Astrocyte (in vitro differentiated cells and primary cell): ENCODE data around the gene ZFP37. TPM values are rescaled to one million over a fixed set of nuclear protein-coding genes. Genes with fewer than 3 reads are reported as not detected.
"Not testable (repeated sequence)": the region's sequence is repeated elsewhere in the genome, so short reads cannot be mapped to it uniquely, and the experiment has no call there.

Source experiments
- DNase-seq: peaks from one replicate; pipeline ENCODE4 v3.0.0-alpha.2; 2010; ENCODE audit warnings: low read depth
- FAIRE-seq: peaks from 2 replicates; lab custom pipeline; 2011; peaks lifted over from hg19 to GRCh38; lab: Jason Lieb, UNC
- H2AFZ ChIP-seq: 2 replicates; pipeline ENCODE4 v1.6.0; 2012; ENCODE audit warnings: low read depth, low read length, inconsistent platforms
- H3K27ac ChIP-seq: 2 replicates; pipeline ENCODE4 v1.5.1; 2011; ENCODE audit warnings: low read depth, low read length, inconsistent platforms
- H3K27me3 ChIP-seq: 2 replicates; pipeline ENCODE4 v1.6.0; 2011; ENCODE audit warnings: low read length, inconsistent platforms; ENCODE audit not compliant: insufficient read depth
- H3K36me3 ChIP-seq: 2 replicates; pipeline ENCODE4 v1.5.1; 2011; ENCODE audit warnings: low read length, inconsistent platforms; ENCODE audit not compliant: insufficient read depth
- H3K4me1 ChIP-seq: 2 replicates; pipeline ENCODE4 v1.5.1; 2011; ENCODE audit warnings: low read length, inconsistent platforms; ENCODE audit not compliant: insufficient read depth
- H3K4me2 ChIP-seq: 2 replicates; pipeline ENCODE4 v1.6.0; 2012; ENCODE audit warnings: low read length, inconsistent platforms
- H3K4me3 ChIP-seq: 2 replicates; pipeline ENCODE4 v1.5.1; 2011; ENCODE audit warnings: low read depth, mild to moderate bottlenecking, low read length, inconsistent platforms; ENCODE audit not compliant: insufficient read depth
- H3K79me2 ChIP-seq: 2 replicates; pipeline ENCODE4 v1.6.0; 2012; ENCODE audit warnings: mild to moderate bottlenecking, low read length, inconsistent platforms; ENCODE audit not compliant: insufficient read depth
- H3K9ac ChIP-seq: 2 replicates; pipeline ENCODE4 v1.6.0; 2012; ENCODE audit warnings: mild to moderate bottlenecking, low read length, inconsistent platforms
- H3K9me3 ChIP-seq: 2 replicates; pipeline ENCODE4 v1.5.1; 2012; ENCODE audit warnings: low read depth, mild to moderate bottlenecking, low read length, inconsistent platforms; ENCODE audit not compliant: insufficient read depth
- H4K20me1 ChIP-seq: 2 replicates; pipeline ENCODE4 v1.6.0; 2012; ENCODE audit warnings: low read length, inconsistent platforms; ENCODE audit not compliant: insufficient read depth
- H3K27ac Mint-ChIP-seq: one replicate; pipeline ENCODE4 v1.8.0; 2021; ENCODE audit warnings: mild to moderate bottlenecking, mixed read lengths; ENCODE audit not compliant: unreplicated experiment
- H3K27me3 Mint-ChIP-seq: one replicate; pipeline ENCODE4 v1.8.0; 2021; ENCODE audit warnings: low read depth, mixed read lengths; ENCODE audit not compliant: unreplicated experiment
- H3K36me3 Mint-ChIP-seq: one replicate; pipeline ENCODE4 v1.8.0; 2021; ENCODE audit warnings: low read depth, mixed read lengths; ENCODE audit not compliant: unreplicated experiment
- H3K4me1 Mint-ChIP-seq: one replicate; pipeline ENCODE4 v1.8.0; 2021; ENCODE audit warnings: low read depth, mixed read lengths; ENCODE audit not compliant: unreplicated experiment
- H3K4me3 Mint-ChIP-seq: one replicate; pipeline ENCODE4 v1.8.0; 2021; ENCODE audit warnings: mild to moderate bottlenecking, moderate library complexity, mixed read lengths; ENCODE audit not compliant: unreplicated experiment
- H3K9me3 Mint-ChIP-seq: one replicate; pipeline ENCODE4 v1.8.0; 2021; ENCODE audit warnings: mild to moderate bottlenecking, mixed read lengths; ENCODE audit not compliant: unreplicated experiment
- EZH2 ChIP-seq: IDR thresholded peaks from 2 replicates; pipeline ENCODE4 v1.6.1; 2012; ENCODE audit warnings: mild to moderate bottlenecking, low read length, inconsistent platforms; ENCODE audit not compliant: insufficient read depth
- total RNA-seq: library from RNA; stranded (reverse); gene quantifications from 2 replicates; pipeline ENCODE4 v1.2.1, GENCODE V29; 2021
- TF ChIP-seq, protein P1 (sequence below): IDR thresholded peaks from 2 replicates; pipeline ENCODE4 v1.5.1; 2011; ENCODE audit warnings: low read depth, mild to moderate bottlenecking, inconsistent platforms, low read length, moderate library complexity; ENCODE audit not compliant: insufficient read depth

ZFP37 gene
- total RNA-seq, 1 donor from 2014 or later = 1.5 TPM

DNA sequence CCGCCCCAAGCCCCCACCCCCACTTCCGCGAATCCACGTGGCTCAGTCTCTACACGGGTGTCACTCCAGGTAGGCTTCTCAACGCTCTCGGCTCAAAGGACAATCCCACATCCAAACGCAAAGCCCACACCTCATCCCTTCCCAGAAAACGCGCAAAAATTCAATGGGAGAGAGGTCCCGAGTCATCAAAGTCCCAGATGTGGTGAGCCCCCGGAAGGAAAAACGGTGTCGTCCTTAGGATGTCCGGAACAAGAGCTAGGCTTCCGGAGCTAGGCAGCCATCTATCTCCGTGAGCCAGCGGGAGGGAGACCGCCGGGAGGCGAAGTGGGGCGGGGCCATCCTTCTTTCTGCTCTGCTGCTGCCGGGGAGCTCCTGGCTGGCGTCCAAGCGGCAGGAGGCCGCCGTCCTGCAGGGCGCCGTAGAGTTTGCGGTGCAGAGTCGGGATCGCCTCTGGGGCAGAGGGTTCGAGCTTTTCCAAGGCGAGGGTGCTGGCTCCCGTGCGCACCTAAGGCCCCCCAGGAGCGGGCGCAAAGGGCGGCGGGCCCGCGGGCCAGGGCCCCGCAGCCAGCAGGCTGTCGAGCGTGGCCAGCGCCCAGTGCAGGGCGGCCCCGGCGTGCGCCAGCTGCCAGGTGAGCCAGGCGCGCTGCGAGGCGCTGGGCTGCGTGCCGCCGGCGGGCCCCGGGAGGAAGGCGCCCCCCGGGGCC is 3.2 kb upstream of the ZFP37 start:
- H3K79me2 ChIP-seq, H4K20me1 ChIP-seq, H3K4me3 Mint-ChIP-seq, H3K36me3 Mint-ChIP-seq, H3K27me3 ChIP-seq, FAIRE-seq, H3K27ac ChIP-seq, H3K36me3 ChIP-seq, H3K27me3 Mint-ChIP-seq, H3K4me1 ChIP-seq, H3K4me1 Mint-ChIP-seq, DNase-seq, H3K4me3 ChIP-seq, H3K9ac ChIP-seq: not testable (repeated sequence)
- Histone ChIP-seq H3K9me3 (peaks cover 37% of the 10 kb centered on the region), H3K4me2 (peak overlapping the region; percentile 41), H2AFZ (peak overlapping the region; percentile 63)
- peaks cover 11% of the 10 kb centered on the region for H3K9me3 Mint-ChIP-seq
- H3K27ac Mint-ChIP-seq = peak overlapping the region; percentile 37

DNA sequence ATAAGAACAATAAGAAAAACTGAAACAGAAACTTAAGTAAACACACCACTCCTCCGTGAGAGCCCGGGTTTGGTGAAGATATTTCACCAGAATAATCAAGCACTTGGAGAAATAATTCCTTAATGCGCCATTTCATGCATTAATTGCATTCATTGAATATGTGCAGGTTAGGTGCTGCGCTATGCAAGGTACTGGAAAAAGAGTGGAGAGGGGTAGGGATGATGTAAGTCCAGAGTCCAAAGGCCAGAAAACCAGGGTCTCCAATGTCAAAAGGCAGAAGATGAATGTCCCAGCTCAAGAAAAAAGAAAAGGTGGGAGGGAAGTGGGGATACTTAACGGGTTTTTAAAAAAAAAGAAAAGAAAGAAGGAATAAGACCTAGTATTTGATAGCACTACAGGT is 669 bp upstream of the ZFP37 start:
- H2AFZ ChIP-seq = peak overlapping the region; percentile 99

DNA sequence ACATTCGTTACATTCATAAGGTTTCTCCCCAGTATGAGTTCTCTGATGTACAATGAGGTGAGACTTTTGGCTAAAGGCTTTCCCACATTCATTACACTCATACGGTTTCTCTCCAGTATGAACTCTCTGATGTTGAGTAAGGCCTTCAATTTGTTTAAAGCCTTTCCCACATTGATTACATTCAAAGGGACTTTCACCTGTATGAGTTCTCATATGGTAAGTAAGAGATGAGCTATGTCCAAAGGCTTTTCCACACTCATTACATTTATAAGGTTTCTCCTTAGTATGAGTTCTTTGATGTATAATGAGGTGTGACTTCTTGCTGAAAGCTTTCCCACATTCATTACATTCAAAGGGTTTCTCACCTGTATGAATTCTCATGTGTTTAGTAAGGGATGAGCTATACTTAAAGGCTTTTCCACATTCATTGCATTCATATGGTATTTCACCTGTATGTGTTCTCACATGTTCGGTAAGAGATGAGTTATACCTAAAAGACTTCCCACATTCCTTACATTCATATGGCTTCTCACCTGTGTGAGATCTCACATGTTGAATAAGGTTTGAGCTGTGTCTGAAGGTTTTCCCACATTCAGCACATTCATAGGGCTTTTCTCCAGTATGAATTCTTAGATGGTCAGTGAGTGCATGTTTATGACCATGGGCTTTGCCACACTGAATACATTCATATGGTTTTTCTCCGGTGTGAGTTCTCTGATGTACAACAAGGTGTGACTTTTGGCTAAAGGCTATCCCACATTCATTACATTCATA is 13.5 kb downstream of the ZFP37 start:
- no peak overlapping the region for H3K27ac Mint-ChIP-seq
- no peak overlapping the region for H3K4me2 ChIP-seq
- no peak overlapping the region for H2AFZ ChIP-seq
- no peak overlapping the region for H3K27ac ChIP-seq
- TF ChIP-seq, protein P1, sequence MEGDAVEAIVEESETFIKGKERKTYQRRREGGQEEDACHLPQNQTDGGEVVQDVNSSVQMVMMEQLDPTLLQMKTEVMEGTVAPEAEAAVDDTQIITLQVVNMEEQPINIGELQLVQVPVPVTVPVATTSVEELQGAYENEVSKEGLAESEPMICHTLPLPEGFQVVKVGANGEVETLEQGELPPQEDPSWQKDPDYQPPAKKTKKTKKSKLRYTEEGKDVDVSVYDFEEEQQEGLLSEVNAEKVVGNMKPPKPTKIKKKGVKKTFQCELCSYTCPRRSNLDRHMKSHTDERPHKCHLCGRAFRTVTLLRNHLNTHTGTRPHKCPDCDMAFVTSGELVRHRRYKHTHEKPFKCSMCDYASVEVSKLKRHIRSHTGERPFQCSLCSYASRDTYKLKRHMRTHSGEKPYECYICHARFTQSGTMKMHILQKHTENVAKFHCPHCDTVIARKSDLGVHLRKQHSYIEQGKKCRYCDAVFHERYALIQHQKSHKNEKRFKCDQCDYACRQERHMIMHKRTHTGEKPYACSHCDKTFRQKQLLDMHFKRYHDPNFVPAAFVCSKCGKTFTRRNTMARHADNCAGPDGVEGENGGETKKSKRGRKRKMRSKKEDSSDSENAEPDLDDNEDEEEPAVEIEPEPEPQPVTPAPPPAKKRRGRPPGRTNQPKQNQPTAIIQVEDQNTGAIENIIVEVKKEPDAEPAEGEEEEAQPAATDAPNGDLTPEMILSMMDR = no peak
- no peak for TF ChIP-seq EZH2
- no peak overlapping the region for H3K9ac ChIP-seq
- H3K4me1 Mint-ChIP-seq = no peaks in the 10 kb centered on the region
- peaks cover 65% of the 10 kb centered on the region for H3K9me3 Mint-ChIP-seq
- peaks cover 49% of the 10 kb centered on the region for H3K36me3 Mint-ChIP-seq
- no peaks in the 10 kb centered on the region for H4K20me1 ChIP-seq
- no peaks in the 10 kb centered on the region for H3K27me3 ChIP-seq
- H3K4me3 ChIP-seq = no peak overlapping the region
- H3K36me3 ChIP-seq = peaks cover 22% of the 10 kb centered on the region
- DNase-seq (peak; percentile 8), FAIRE-seq (peak; percentile 20)
- H3K4me3 Mint-ChIP-seq = no peak overlapping the region
- H3K79me2 ChIP-seq = no peaks in the 10 kb centered on the region
- H3K27me3 Mint-ChIP-seq = no peaks in the 10 kb centered on the region
- H3K4me1 ChIP-seq = no peaks in the 10 kb centered on the region
- peaks cover 50% of the 10 kb centered on the region for H3K9me3 ChIP-seq

More for the DNA sequence above, 669 bp upstream of the ZFP37 start:
- H3K79me2 ChIP-seq = peaks cover 21% of the 10 kb centered on the region
- no peaks in the 10 kb centered on the region for H3K36me3 ChIP-seq
- no peaks in the 10 kb centered on the region for H3K4me1 Mint-ChIP-seq
- DNase-seq = no peak
- no peaks in the 10 kb centered on the region for H3K27me3 Mint-ChIP-seq
- H3K36me3 Mint-ChIP-seq = peaks cover 2% of the 10 kb centered on the region
- peaks cover 44% of the 10 kb centered on the region for H3K9me3 ChIP-seq
- TF ChIP-seq, protein P1 = no peak
- no peak for TF ChIP-seq EZH2
- H3K4me2 ChIP-seq = peak overlapping the region; percentile 86
- H3K27me3 ChIP-seq = no peaks in the 10 kb centered on the region
- FAIRE-seq = no peak
- no peak overlapping the region for H3K27ac ChIP-seq
- H3K4me3 Mint-ChIP-seq = no peak overlapping the region
- no peaks in the 10 kb centered on the region for H4K20me1 ChIP-seq
- H3K9ac ChIP-seq = no peak overlapping the region
- H3K9me3 Mint-ChIP-seq = peaks cover 11% of the 10 kb centered on the region
- H3K4me1 ChIP-seq = peaks cover 6% of the 10 kb centered on the region
- H3K4me3 ChIP-seq = peak overlapping the region; percentile 95
- no peak overlapping the region for H3K27ac Mint-ChIP-seq
